Activated CD8-positive, alpha-beta memory T cell treated with anti-CD3 and anti-CD28 coated beads, Interleukin-2, amount 50 U/mL, for 4 hours (primary cell): ENCODE results near the gene CIC.

ENCODE experiments used
- DNase-seq: peaks from one replicate; pipeline ENCODE4 v3.0.0-alpha.2; 2020

Gene CIC

DNA sequence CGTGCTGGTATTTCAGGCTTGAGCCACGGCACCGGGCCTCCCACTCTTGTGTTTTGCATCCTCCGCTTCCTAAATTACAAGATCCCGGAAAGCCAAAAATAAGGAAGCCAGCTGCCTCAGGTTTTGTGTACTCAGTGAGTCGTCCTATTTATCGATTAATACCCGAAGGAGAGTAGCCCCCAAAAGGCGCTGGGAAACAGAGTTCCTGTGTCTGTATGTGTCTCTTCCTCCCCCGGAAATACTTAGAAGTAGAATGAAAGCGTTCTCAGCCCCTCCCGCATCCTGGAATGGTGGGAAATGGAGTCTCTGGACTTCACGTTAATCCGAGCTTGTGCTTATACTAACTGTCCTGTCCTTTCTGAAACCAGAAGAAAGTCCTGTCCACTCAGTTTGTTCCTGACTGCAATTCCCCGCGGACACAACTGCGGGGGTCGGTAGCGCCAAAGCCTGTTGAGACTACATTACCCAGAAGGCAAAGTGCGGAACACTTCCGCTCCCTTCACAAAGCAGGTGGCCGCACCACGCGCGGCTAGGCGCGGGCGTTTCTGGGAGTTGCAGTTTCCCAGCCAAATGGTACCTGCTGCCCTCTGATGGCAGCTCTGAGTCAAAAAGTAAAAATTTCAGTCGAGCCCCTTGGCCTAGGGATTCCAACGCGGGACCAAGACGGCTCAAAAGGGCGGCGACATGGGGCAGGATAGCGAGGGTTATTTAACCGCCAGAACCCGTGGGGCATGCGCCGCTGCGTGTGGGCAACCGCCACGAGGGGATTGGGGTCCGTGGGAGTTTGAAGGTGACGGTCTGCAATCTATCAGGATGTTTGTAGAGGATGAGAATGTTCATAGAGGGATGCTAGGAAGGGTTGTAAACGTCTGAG, 24.5 kb upstream of the CIC start:
- DNase-seq: peak; percentile 89

DNA sequence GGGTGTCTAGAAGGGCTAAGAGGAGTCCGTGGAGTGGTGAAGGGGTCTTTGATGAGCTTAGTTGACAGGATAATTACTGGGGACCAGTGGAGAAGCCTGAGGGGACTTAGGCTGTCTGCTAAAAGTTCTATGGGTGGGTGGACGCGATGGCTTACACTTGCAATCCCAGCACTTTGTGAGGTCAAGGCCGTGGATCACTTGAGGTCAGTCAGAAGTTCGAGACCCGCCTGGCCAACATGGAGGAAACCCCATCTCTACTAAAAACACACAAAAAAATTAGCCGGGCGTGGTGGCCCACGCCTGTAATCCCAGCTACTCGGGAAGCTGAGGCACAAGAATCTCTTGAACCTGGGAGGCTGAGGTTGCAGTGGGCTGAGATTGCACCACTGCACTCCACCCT, 23.8 kb upstream of the CIC start:
- DNase-seq: no peak

DNA sequence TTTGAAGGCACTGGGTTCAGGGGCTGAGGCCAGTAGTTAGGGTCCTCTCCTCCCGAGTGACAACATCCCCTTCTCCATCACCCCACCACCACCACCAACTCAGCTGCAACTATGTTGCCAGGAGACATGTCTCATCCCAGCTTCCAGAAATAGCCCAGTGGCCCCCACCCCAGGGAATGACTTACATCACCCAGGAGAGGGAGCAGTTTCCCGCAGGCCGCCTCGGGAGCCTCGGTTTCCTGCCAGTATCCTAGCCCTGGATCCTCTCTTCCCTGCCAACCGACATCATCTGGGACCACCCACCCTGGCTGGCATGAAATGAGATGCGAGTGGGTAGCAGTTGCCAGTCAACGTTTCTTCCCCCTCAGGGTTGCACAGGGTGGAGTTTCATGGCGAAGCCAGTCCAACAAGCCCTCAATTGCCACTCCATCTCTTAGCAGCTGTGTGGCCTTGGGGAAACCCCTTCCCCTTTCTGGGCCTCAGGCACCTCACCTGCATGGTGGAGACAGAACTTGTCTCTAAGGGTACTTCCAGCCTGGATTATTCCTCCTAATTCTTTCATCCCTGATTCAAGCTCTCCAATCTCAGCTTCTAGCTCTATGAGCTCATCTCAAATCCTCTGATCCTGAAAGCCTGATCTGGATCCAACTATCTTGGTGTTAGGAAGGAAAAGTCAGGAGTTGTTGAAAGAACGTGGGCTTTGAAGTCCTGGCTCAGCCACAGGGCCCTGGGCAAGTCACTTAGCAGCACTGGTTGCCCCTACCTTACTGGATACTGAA, 22.7 kb upstream of the CIC start:
- DNase-seq: no peak

DNA sequence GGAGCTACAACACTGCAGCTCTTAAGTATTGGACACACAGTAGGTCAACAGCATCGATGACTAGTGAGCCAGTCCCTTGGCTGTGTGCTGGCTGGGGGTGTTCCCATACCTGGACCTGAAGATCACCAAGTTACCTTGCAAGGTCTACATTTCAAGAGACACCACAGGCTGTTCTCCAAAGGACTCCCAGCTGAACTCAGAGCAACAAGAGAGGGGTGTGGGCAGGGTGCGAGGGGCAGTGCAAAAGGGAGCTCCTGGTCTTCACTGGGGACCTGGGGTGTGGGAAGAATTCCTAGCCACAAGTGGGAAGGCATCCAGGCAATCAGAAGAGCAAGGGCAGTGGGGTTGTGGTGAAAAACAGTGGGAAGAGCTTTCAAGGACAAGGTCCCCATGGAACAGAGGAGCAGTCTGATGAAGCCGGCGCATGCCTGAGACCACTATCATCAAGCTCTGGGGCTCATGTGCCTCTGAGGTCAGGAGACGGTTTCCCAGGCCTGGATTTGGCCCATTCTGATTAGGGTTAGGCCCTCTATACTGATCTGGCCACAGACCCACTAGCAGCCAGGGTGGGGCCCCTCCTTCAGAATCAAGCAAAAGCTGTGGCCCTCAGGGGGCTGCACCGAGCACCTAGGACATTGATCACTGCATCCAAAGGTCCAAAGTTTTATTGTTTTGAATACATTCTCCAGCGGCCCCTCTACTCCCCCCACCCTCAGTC, 22.0 kb upstream of the CIC start:
- no peak for DNase-seq

DNA sequence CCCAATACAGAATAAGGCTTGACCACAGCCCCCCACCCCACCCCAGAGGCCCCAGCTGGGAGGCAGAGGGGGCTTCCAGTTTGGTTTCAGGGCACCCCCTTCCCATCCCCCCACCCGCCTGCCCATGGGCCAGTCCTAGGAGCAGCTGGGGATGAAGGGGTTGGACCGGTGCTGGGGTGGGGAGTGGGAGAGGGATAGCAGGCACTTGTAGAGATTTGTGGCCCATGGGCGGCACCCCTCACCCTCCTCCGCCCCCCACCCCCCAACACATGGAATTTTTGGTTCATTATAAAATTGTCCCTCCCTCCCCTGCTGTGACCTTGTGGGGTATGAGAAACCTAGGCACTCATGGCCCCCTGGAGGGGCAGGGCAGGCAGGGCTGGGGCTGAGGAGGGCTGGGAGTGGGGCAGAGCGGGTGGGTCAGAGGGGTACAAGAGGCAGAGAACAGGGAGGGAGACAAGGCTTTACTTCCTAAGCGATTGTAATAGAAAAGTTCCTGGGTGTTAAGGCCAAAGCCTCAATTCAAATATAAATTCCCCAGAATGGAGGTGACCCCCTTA, 21.3 kb upstream of the CIC start:
- no peak for DNase-seq

DNA sequence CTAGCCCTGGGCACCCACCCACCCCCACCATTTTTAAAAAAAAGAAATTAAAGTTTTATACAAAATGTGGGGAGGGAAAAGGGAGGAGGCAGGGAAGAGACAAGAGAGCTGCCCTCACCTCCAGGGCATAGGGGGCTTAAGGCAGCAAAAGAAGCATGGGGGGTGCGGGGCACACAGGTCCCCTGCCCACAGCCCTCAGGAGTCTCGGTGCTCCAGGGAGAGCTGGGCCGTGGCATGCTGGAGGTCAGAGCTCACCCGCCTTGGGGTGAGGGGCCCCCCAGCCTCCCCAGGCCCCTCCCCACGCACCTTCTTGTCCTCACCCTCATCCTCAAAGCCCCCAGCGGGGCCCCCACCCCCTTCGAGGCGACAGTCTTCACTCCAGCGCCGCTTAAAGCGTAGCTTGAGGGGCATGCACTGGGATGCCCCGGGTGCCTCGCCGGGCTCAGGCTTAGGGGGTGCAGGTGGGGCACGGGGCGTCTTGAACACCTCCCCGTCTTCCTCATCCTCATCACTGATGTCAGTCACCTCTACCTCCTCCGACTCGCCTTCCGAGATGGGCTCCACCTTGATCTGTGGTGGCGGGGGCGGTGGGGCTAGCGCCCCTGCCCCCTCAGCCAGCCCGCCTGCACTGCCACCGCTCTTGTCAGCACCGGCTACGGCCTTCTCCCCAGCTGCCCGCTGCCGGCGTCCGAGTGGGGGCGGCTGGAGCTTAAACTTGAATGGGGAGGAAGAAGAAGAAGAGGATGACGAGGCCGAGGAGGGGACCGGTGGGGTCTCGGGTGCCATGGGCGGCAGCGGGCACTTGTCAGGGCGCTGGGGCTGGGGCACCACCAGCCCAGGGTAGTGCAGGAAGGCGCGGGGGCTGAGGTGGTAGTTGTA, 20.5 kb upstream of the CIC start:
- DNase-seq: no peak

DNA sequence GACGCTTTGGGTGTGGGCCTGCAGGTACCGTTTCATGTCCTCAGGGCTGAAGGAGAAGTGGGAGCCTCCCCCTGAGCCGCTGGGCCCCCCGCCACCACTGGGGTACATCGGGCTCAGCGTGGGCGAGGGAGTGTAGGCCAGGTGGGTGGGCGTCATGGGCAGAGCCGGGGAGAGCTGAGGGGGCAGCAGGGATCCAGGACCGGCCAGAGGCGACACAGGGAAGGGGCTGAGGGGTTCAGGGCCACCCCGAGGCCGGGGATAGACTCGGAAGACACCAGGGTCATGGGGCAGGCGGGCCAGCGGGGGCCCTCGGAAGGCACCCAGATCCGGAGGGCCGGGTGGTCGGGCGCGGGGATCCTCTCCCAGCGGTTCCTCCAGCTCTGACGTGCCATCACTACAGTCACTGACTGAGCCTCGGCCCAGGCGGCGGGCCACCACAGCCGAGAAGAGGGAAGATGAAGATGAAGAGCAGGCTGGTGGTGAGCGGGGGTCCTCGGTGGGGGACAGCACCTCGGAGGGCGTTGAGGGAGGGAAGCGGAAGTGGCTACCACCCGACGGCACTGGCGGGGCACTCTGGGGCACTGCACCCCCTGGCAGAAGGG, 19.8 kb upstream of the CIC start:
- no peak for DNase-seq

DNA sequence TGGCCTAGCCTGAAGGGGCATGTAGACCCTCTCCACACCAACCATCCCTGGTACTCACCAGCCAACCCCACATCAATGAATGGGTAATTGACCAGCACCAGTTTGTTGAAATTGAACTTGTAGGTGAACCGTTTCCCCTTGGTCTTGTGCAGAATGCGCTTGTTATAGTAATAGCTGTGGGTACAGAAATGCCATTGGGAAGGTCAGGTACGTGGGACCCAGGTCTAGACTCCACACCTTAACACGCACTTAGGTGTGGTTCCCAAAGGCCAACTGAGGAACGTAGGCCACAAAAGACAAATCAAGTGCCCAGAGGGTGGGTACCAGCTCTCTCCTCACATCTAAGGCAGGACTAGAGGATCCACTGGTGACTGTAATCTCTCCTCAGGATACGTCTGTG, 19.3 kb upstream of the CIC start:
- no peak for DNase-seq

DNA sequence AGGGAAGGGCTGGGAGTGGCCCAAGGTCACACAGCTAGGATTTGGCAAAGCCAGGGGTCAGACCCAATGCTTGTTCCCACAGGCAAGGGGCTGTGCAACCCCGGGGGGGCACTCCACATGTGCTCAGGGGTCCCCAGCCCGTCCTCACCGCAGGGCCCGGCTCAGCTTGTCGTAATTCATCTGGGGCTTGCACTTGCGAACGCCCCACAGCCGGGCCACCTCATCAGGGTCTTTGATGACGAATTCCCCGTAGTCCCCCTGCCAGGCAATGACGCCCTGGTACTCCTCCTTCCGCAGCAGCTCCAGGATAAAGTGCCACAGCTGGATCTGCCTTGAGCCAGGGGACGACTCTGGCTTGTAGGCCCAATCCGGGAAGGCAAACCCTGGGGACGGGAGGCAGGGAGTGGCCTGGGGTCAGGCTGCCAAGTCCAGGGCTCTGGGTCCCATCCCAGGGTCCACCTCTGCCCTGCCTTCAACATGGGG, 18.8 kb upstream of the CIC start:
- DNase-seq: no peak

DNA sequence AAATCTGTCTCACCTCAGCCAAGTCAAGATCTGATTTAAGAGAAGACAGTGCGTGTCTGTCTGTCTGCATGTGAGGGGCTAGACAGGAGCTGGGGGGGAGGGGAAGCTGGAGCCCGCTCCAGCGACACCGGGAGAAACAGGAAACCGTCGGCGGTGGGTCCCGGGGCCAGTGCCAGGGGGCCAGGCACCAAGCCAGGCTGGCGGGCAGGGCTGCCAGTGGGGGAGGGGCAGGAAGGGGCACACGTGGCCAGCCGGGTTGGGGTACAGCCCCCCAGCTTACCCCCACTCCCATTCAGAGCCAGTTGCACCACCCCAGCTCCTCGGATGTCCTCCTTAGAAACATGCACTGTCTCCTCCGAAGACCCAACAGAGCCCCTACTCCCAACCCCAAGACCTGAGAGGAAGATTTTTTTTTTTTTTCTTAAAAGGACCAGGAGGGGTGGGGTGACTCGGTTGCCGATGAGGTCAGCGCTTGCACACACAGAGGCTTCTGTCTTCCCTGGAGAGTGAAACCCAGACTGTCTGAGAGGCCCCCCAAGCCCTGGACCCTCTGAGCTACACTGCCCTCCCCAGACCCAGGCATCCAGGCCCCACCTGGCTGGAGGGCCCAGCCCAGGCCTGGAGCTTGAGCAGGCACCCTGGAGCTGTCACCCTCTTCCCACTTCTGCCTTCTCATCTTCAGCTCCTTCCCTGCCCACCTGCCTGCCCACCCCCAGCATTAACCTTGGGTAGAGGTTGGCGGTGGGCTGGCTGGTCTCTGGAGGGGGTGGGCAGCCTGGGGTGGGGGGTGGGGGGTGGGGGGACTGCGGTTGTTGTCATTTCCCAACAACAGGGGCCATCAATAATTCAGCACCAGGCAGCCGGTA, 18.2 kb upstream of the CIC start:
- no peak for DNase-seq

DNA sequence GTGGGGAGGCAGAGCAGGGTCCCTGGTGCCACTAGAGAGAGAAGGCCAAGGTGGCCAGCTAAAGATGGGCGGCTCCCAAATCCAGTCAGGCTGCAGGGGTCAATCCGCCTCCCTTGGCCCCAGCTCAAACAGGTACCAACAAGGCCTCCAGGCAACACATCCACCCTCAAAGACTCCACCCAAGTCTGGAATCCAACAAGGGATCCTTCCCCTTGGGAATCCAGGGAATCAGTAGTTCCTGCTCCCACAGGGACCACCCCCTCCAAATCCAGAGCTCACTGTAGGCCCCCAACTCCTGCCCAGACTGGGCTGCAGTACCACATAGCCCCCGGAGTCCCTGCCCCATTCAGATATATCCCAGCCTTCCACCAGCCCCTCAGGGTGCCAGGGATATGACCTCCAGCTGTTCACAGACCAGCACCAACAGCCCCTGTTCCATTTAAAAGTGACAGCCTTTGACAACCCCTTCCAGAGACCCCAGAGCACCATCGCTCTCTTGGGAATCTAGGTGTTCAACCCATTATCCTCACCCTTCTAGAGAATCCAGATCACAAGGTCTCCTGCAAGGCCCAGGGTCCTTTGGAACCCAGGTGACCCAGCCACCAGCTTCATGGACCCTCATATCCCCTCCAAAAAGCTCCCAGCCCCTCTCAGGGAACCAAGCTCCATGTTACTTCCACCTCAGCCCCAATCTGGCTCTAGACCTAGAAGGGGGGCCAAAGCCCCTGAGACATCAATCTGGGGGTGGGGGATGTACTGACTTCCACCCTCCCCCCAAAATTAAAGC, 17.3 kb upstream of the CIC start:
- DNase-seq: no peak

DNA sequence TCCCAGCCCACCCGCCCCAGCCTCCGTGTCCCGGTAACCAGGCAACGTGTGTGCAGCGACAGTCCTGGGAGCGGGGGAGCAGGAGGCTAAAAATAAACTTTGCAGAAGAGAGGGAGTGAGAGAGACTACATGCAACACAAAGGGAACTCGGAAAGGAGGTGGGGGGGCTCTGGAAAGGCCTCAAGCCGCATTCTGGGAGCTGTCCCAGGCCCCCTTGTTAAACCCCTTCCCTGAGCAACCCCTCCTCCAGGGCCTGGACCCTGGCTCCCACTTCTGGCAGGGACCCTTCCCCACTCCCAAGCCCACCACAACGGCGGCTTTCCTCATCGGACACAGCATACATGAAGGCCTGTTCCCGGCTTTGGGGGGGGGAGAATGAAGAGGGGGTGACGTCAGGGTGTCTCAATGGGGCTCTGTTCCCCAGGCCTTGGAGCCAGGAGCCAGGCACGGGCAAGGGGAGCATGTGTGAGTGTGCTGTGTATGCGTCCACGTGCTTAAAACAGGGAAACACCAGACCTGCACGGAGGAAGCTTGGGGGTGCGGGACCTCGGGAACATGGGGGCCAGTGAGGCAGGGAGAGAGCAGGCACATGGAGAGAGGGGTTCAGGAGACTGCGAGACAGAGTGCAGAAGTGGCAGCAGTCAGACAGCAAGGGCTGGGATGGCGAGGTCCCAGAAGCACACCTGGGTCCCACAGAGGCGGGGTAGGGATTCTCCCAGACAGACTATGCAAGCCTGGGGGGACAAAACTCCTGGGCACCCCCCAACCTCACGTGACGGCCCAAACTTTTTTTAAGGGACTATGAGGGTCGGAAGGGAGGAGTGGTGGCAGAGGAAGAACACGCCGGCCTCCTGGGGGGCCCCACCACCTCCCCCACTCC, 16.4 kb upstream of the CIC start:
- no peak for DNase-seq

DNA sequence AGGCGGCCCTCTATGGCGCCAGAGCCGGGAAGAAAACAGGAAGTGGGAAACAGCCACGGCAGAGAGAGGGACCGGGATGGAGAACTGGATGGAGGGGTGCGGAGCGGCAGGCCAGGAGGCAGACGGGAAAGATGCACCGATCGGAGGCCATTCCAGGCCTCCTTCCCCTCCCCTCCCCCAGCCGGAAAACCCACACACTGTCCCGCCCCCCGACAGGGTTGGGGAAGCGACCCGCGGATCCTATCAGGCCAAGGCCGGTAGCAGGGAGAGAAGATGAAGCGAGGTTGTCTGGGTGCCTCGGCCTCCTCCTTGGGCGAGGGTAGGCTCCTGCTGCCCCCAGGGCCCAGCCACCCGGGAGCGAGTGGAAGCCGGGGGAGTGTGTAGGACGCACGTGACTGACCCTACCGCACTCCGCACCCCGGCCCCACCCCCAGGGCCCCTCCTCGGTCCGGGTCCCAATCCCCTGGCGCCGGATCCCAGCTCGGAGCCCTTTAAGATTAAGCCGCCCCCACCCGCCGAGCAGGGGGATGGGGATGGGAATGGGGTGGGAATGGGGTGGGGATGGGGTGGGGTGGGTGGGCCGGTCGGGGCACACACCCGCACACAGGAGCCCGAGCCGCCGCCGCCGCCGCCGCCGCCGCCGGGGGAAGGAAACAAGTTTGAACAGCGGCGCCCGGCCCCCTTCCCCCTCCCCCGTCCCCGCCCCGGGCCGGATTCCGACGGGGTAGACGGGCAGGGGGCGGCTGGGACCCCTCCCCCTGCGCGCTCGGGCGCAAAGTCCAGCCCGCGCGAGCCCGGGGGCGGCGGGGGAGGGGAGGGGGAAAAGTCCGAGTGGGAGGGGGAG, 15.6 kb upstream of the CIC start:
- peak; percentile 63 for DNase-seq

DNA sequence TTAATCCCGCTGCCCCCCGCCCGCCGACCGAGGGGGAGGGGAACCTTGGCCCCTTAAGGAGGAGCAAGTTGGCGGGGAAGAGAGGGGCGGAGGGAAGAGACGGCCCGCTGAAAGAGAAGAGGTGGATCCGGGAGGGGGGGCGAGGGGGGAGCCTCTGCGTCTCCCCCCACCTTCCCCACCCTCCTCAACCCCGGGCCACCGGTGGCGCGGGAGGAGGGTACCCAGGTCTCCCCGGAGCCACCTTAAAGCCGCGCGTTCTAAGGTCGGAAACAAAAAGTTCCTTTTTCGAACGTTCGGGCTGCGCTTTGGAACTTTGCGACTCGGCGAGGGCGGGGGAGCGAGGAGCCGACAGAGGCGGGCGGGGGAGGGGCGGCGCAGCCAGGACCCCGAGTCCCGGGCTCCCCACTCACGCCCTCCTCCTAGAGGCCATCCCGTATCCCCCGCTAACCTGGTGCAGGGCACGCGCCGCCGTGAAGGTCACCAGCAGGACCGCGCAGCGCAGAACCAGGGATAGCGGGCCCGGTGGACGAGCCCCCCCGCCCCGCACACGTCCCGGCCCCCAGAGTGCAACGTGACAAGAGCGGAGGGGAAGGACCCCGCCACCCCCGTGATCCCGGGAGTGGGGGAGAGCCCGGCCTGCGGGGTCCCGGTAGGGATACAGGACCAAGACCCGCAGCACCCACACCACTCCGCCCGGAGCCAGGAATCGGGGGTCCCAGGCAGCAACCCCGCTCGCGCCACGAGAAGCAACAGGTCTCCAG, 14.8 kb upstream of the CIC start:
- DNase-seq: peak; percentile 79

DNA sequence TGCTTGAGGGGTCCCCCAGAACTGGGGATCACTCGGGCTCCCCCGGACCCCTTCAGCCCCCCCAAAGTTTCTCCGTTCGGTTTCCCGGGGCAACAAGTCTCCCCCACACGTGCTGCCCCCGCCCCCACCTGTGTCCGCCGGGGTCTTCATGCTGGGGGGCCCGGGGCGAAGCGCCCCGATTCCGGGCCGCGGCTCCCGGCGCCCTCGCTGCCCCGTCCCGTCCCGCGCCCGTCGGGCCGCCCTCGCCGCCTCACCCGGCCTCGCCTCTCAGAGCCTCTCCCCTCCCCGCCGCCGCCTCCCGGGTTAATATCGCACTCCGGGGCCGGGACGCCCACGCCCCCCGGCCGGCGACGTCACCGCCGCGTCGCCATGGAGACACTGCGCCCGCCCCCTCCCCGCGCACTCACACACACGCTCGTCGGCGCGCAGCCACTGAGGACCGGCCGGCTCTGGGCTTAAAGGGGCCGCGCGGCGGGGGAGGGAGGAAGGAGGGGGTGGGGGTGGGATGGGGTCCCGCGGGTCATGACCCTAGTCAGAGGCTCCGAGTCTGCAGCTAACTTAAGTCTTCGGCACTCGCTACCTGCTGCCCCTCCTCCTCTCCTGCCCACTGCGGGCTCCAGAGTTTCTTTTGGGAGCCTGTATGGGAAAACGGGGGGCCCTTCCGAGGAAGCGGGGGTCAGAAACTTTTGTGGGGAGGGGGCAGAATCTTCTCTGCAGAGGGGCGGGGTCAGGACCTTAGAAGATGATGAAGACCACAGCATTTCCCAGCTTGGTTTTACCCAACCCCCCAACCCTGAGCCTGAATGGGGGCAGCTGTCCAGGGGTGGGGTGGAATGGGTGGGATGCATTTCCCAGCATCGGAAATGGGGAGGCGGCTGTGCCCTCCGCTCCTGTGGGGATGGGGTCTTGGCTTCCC, 13.9 kb upstream of the CIC start, which contains the start of gene ERF:
TSS of gene ERF (minus strand) at position 279 of the 916 bp plus-strand sequence. CDS start at position 150, 129 bp downstream.
- peak; percentile 92 for DNase-seq
